Measurements from ENCODE around the gene PTTG1IP.
"Not testable (repeated sequence)": the region's sequence is repeated elsewhere in the genome, so short reads cannot be mapped to it uniquely, and the experiment has no call there.

The PTTG1IP gene

GRCh38 chr21:44873356-44874239, at the start of gene PTTG1IP:
Gene PTTG1IP, minus strand, starts transcription at chr21:44873690. Its CDS starts 74 bp downstream, at chr21:44873616.
- peak; percentile 86 for DNase-seq

GRCh38 chr21:44921928-44922327, 48.4 kb upstream of the PTTG1IP start:
- no peak for DNase-seq

DNA sequence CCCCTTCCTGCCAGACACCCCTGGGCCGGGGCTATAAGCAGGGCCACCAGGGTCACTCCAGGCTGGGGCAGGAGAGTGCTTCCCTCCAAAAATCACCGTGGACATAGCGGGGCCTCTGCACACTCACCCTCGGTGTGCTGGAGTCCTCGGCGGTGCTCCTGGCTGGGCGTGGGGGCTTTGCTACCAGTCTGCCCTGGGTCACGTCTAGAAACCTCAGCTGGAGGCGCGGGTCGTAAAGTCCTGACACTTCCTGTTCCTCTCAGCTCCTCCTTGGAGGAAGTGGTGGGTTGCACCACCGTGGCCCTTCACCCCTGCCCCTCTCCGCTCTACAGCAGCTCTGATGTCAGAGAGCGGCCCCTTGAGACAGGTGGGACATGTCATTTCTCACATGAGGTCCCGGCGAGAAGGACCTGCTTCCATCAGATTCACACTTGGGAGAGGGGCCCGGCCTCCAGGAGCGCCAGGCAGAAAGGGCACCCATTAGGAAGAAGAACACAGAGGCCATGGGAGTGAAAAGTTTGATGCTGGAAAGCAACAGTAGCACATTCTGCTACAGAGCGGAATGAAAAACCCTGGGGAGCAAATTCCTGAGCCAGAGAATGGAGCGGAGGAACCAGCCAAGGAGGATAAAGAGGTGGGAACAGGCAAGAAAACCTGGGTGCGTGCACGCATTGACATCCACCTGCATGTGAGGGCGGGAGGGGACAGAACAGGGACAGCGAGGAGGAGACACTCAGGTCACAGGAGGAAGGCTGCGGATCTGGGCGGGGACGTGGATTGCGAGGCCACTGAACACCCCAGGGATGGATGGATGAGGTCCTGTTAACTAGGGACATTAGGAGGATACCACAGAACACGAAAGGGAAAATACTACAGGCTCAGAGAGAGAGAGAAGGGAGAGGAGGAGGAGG, 47.5 kb upstream of the PTTG1IP start, which contains the start of gene ITGB2:
ITGB2 (minus strand) TSS at position 206 of the 911 bp plus-strand sequence. CDS start 10,117 bp downstream, outside the sequence.
- no peak for DNase-seq

- DNase-seq: no peak
These were observed 46.6 kb upstream of the PTTG1IP start for GRCh38 chr21:44919913-44920693.

GRCh38 chr21:44919111-44919912, 45.8 kb upstream of the PTTG1IP start:
- DNase-seq: no peak

GRCh38 chr21:44918581-44919033, 45.1 kb upstream of the PTTG1IP start:
- no peak for DNase-seq

DNA sequence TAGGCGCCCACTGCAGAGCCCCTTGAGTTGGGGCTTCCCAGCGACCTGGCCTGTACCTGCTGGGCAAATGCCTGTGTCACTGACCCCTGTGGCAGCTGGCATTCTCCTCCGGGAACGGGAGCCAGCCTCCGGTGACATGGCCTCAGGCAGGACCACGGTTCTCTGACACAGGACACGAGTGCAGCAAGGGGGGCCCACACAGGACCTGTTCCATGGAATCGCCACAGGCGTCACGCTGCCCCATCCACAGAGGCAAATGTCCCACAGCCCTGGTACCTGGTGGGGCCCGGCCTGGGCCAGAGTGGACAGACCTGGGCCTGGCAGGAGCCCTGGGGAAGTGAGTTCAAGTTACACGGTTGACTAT, 44.6 kb upstream of the PTTG1IP start:
- no peak for DNase-seq

DNA sequence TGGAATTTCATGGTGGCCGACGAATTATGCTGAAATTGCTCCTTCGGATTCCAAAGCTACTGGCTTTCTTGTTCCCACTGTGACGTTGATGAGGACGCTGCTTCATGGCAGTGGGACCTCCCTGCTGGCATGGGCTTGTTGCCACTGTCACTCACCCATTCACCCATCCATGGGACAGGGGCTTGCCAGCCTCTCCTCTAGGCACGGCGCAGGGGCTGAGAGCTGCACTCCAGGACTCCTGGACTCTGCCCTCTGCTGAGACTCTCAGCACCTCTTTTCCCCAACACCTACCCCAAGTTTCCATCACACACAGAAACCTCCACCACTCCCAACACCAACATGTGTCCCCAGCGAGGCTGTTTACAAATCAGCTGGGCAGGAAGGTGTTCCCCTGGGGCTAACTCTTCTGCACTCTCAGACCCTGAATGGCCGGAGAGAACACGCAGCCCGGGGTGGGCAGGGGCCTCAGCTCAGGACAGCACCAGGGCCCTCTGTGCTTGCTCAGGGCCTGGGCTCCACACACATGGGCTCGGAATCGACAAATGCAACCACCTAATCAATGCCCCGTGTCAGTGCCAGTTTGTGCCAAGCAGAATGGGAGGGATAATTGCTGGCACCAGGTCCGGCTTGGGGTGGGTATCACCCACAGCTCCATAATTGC, 44.1 kb upstream of the PTTG1IP start:
- DNase-seq: no peak

GRCh38 chr21:44916965-44917364, 43.5 kb upstream of the PTTG1IP start:
- DNase-seq: no peak

DNA sequence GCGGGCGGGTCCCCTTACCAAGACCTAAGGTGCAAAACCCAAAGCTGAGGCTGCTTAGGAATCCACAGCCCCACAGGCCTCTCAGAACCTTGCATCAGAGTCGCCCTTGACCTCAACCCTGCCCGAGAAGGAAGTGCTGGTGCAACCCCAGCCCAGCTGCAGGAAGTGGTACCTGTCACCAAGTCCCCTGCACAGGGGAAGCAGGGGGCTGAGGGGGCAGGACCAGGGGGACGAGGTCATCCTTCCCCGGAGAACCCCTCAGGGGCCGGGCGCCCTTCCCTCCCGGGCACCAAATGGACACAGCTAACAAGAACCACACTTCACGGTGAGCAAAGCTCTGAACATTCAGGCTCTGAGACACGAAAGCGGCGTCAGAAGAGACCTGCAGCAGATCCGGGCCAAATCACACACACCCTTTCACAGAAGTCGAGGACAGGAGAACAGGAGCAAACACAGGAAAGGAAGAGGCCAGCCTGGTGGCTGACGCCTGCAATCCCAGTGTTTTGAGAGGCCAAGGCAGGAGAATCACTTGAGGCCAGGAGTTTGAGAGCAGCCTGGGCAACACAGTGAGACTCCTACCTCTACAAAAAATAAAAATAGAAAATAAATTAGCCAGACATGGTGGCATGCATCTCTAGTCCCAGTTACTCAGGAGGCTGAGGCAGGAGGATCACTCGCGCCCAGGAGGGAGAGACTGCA, 40.8 kb upstream of the PTTG1IP start:
- no peak for DNase-seq

- no peak for DNase-seq
These were observed 40.1 kb upstream of the PTTG1IP start for GRCh38 chr21:44913425-44914175.

DNA sequence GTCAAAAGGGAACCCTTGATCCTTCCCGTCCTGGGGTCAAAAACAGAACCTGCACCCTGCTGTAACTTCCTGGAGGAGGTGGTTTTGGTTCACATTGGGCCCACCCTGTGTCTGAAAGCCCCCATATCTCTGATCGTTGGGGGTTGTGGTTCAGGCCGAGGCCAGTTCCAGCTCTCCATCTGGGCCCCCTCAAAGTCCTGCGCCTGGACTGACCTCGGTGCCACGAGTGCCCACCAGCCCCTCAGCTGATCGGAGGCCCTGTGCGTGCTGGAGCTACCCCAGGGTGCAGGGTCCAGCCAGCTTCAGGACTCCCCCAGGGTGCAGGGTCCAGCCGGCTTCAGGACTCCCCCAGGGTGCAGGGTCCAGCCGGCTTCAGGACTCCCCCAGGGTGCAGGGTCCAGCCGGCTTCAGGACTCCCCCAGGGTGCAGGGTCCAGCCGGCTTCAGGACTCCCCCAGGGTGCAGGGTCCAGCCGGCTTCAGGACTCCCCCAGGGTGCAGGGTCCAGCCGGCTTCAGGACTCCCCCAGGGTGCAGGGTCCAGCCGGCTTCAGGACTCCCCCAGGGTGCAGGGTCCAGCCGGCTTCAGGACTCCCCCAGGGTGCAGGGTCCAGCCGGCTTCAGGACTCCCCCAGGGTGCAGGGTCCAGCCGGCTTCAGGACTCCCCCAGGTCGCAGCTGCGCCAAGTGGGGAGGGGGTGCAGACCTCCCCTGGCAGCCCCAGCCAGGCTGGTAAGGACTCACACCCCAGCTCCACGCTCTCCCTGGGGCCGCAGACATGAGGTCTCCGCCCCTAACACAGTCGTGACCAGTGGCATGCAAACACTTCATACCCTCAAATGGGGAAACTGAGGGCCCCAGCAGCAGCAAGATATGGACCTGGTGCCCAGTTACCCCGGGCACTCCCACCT, 39.3 kb upstream of the PTTG1IP start:
- DNase-seq: not testable (repeated sequence)

DNA sequence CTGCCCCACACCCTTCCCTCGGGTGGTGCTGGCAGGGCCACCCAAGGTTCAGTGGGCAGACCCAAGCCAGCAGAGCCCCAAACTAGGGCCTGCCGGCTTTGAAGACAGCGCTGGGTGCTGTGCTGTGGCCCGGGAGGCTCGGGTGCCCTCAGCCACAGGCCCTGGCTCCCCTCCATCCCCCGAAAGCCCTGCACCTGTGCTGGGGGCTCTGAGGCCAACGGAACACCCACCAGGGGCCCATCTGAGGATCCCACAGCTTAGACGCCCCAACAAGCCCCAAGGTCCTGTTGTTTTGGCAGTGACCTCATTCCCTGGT, 38.6 kb upstream of the PTTG1IP start:
- no peak for DNase-seq

DNA sequence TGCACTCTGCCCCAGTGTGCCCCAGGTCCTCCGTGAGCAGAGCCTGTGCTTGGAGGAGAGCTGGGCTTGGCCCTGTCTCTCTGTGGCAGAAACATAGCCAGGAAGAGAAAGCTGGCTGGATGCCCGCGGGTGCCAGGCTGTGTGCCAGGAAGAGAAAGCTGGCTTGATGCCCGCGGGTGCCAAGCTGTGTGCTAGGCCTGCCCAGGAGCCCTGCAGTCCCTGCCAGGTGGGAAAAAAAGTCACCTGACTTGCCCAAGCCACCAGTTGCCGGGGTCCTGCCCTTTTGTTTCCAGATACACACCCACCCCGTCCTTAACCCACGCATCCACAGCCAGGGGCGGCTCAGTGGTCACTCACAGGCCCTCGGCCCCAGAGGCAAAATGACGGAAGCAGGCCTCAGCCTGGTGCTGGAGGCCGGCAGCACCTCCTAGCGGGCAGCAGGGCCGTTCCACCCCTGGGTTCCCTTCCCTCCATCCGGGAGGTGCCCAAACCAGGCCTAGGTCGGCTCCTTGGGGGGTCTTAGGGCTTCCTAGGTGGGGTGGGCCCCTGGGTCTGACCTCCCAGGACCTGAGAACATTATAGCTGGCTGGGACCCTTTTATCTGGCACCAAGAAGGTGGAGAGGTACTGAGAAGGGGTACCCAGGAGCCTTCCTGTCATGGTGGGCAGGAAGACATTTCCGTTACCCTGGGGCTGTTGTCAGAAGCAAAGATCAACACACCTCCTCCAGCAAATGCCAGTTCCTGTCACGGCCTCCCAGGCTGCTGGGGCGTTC, 38.1 kb upstream of the PTTG1IP start:
- DNase-seq: no peak

GRCh38 chr21:44911068-44911383, 37.5 kb upstream of the PTTG1IP start:
- DNase-seq: no peak

DNA sequence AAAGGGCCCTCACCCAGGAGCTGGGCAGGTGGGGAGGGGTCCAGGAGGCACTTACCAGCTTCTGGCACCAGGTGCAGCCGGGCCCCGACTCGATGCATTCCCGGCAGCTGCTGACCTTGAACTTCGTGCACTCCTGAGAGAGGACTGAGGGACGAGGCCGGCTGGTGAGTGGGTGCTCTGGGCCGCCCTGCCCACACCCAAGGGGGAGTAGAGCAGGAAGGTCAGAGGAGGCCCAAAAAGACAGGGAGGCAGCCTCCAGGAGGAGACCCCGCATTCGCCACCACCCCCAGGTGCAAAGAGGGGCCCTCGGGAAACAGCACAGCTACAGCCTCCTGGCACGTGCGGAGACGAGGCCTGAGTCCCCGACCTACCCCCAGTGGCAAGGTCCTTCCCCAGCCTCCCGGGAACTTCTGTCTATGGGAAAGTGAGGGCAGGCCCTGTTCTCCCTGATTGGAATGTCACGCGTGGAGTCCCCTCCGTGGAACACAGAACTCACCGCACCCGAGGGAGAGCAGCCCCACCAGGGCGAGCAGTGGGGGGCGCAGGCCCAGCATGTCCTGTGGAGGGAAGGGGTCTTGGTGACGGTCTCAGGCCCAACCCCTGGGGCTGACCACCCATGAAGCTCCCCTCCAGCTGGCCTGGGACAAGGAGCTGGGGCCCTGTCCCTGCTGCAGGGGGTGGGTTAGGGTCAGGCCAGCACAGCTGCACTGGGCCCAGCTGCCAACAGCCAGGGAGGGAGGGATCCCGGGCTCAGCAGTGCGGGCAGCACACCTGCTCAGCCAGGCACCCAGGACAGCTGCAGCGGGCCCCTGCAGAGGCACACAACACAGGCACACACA, 37.0 kb upstream of the PTTG1IP start:
- DNase-seq: no peak

- DNase-seq: no peak
These were observed 36.2 kb upstream of the PTTG1IP start for GRCh38 chr21:44909719-44910118.

Data from NCI-H1436 treated with DMSO at 0.1 percent for 48 hours (cell line).